NCI-H748 (cell line): ENCODE results near the gene PRRT1B.

ENCODE experiments used
- DNase-seq: peaks from one replicate; lab custom pipeline; 2025; ENCODE audit not compliant: unreplicated experiment; lab: John Stamatoyannopoulos, UW

Gene PRRT1B

DNA sequence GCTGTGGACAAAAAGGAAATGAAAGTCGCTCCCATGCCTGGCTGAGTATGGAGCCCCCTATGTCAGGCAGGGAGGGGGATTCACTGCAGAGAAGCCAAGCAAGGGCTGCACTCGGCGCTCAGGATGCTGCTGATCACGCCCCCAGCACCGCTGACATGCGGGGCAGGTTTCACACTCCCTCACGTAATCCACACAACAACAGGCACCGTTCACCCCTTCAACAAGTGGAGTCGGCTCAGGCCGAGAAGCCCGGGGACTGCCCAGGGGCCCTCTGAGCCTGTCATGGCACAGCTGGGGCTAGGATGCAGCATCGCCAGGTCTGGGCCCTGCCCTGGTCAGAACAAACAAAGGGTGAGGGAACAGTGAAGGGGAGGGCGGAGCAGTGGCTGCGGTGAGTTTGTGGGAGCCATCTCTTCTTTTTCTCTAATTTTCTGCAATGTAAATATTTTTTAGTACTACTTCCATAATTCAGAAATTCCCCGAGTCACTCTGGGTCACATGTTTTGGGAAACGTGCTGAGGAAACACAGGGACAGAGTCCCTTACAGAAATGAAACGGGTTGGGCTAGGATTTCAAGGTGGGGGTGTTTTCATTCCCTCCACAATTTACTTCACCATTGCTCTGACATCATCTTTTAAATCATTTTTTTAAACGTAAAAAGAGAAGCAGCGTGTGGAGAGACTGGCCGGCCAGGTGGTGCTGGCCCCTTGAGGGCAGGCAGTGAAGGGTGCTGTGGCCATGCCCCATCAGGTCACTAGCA lies 49.8 kb downstream of the PRRT1B start:
- DNase-seq, result no peak

- no peak for DNase-seq
Measured at GRCh38 chr9:131595696-131596429, 50.5 kb downstream of the PRRT1B start.

DNA sequence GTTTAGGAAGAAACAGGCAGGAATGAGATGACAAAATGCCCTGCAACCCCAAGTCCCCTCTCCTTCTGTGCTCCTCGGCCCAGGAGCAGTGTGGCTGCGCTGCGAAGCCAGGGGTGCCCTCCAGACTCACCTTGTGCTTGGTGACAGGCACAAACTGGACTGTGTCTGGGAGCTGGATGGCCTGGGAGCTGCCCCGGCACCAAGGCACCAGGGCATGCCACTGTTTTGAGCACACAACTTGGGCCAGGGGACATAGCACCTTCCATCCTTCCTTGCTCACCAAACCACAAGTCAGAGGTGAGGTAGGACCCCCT lies 51.1 kb downstream of the PRRT1B start:
- DNase-seq, result no peak

DNA sequence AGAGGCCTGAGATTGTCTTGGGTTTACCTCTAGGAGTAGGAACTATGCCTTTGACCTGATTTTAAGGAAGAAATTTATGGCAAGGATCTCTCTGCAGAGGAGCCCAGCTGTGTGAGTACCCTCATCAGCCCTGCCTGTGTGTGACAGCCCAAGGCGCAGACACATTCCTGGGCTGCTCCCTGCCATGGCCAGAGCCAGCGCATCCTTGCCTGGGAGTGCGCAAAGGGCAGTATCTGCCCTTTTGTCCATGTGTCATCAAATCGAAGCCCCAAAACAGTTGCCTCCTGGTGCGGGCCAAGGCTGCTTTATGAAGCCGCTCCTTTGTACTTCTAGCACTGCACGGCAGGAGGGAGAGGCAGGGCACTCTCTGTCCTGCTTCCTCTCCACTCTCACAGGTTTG lies 51.9 kb downstream of the PRRT1B start:
- DNase-seq, result no peak

- DNase-seq, result no peak
Measured at GRCh38 chr9:131598121-131598520, 52.8 kb downstream of the PRRT1B start.

DNA sequence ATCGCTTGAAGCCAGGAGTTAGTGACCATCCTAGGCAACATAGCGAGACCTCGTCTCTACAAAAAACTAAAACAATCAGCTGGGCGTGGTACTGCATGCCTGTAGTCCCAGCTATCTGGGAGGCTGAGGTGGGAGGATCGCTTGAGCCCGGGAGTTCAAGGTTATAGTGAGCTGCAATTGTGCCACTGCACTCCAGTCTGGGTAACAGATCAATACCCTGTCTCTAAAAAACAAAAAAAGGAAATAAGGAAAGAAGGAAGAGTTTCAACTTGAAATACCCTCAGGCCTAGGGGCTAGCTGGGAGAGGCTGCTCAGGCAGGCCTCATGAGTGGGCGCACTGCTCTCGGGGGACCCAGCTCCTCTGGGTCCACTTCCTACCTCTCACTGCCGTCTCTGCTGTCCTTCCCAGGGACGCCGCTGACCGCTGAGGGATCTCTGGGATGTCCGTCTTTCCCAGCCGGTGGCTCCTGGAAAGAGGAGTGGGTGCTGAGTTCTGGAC lies 56.4 kb downstream of the PRRT1B start:
- no peak for DNase-seq

- DNase-seq, result no peak
Measured at GRCh38 chr9:131603199-131603598, 57.9 kb downstream of the PRRT1B start.

DNA sequence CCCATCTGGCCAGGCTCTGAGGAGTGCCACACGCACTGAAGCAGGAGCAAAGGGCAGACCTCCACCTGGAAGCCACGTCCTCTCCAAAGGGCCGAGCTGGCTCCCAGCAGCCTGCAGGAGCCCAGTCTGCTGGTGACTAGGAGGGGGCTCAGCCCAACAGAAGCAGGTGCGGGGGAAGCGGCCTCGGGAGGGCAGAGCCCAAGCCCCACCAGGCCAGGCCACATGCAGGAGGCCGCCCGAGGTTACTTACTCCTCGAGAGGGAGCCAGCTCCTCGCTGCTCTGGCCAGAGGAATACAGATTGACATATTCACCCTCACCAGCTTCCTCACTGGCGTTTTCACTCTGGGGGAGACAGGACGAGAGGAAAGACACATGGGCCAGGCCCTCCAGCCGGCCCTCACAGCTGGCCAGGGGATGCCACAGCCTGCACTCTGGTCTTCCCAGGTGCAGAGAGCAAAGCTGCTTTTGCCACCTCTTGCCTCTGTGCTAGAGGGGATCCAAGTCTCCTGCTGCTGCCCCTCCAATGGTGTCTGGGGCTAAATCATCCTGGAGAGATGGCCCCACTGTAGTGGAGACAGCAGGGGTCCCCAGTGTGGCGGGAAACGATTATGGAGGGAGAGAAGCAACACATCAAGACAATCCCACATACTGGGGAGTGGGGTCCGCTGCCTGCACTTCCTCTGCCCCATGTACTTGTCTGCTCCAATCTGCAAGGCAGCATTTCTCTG lies 58.6 kb downstream of the PRRT1B start:
- no peak for DNase-seq

- no peak for DNase-seq
Measured at GRCh38 chr9:131605770-131606590, 60.7 kb downstream of the PRRT1B start.

GRCh38 chr9:131606896-131607567 lies 61.7 kb downstream of the PRRT1B start:
- DNase-seq, result no peak

DNA sequence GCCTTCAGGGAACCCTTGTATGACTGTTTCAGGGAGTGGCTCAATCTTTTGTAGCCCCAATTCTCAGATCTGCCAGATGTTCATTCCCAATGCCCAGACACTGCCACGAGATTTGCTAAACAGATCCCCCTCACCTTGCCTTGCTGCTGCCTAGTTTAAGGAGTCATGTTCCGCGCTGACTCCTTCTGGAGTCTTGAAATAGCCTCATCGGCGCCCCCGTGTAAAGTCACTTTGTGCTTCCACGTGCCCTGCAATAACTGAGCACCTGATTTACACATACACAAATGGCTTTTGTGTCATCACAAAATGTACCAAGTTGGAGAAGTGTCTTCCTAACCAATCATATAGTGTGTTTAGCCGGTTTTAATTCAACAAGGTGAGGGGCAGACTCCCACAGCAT lies 62.3 kb downstream of the PRRT1B start:
- no peak for DNase-seq

DNA sequence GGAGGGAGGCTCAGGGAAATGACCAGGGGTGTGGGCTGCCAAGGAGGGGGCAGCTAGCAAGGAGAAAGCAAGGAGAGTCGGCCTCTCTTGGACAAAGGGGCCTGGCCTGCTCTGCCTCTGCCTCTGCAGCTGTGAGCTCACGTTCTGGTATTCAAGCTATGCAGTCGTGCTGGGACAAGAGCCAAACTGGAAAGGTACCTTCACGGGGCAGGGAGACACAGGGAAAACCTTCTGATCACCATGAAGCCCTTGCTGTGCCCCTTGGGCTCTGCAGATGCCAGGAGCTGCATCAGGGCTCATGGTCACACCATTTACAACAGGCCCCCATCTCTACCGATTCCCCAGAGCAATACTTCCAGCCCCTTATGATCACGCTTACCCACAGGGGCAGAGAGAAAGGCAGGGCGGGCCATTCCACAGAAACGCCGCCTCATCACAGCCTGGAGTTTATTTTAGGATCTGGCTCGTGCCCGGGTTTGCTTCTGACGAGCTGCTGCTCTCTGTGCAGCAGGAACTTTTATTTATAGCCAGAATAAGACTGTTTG lies 63.2 kb downstream of the PRRT1B start:
- DNase-seq, result no peak
